ENCODE data around the gene FOXS1. TPM values are rescaled to one million over a fixed set of nuclear protein-coding genes. Genes with fewer than 3 reads are reported as not detected.

Gene FOXS1
- total RNA-seq, 1 experiment from 2014 or later, result 0.22 TPM

DNA sequence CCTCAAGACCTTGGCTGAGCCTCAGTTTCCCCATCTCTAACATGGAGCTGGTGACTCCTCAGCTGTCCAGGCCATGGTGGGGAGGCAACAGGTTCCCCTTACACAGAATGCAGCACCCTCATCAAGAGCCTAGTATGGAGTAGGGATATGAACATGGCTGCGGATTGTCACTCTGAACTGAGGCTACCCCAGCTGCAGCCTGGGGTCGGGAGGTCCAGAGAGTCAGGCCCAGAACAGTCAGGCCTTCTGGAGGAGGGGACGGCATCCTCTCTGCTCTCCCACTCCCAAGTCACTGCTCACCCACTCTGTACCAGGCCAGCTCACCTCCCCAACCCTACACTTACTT lies 1.4 kb upstream of the FOXS1 start:
- Mint-ChIP-seq H3K9me3 (no peaks in the 10 kb centered on the region), H3K36me3 (ENCODE audit: insufficient read depth in 1 of 3, low read depth in 3 of 3) (no peaks in the 10 kb centered on the region), H3K4me3 (no peak overlapping the region), H3K4me1 (peaks cover 25 to 27% of the 10 kb centered on the region in 2 experiments), H3K27ac (no peak overlapping the region), H3K27me3 (ENCODE audit: low read depth) (peaks cover 43% of the 10 kb centered on the region)
- no peaks in the 10 kb centered on the region for H3K79me1 ChIP-seq (ENCODE audit: insufficient read depth, low read depth, low read length, poor library complexity, severe bottlenecking)
- TF ChIP-seq, protein P1, sequence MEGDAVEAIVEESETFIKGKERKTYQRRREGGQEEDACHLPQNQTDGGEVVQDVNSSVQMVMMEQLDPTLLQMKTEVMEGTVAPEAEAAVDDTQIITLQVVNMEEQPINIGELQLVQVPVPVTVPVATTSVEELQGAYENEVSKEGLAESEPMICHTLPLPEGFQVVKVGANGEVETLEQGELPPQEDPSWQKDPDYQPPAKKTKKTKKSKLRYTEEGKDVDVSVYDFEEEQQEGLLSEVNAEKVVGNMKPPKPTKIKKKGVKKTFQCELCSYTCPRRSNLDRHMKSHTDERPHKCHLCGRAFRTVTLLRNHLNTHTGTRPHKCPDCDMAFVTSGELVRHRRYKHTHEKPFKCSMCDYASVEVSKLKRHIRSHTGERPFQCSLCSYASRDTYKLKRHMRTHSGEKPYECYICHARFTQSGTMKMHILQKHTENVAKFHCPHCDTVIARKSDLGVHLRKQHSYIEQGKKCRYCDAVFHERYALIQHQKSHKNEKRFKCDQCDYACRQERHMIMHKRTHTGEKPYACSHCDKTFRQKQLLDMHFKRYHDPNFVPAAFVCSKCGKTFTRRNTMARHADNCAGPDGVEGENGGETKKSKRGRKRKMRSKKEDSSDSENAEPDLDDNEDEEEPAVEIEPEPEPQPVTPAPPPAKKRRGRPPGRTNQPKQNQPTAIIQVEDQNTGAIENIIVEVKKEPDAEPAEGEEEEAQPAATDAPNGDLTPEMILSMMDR (conservative IDR thresholded peaks at IDR 0.05), result peak; percentile 22; the same call in 2 of the 3 replicates
- no peak overlapping the region for H3K14ac ChIP-seq (ENCODE audit: insufficient read depth, low read length)
- no peak overlapping the region for H3K27ac ChIP-seq (ENCODE audit: insufficient read length, low read depth, low read length)
- no peak overlapping the region for H3K18ac ChIP-seq (ENCODE audit: insufficient read length, low read depth, low read length)
- H2BK12ac ChIP-seq (ENCODE audit: insufficient read length, low read depth, low read length), result no peak overlapping the region
- H4K20me1 ChIP-seq (ENCODE audit: control insufficient read depth, insufficient read depth, insufficient read length), result no peaks in the 10 kb centered on the region
- no peak overlapping the region for H3K4ac ChIP-seq (ENCODE audit: low read depth, low read length)
- DNase-seq, result no peak
- no peaks in the 10 kb centered on the region for H3K23me2 ChIP-seq (ENCODE audit: insufficient read length, low read depth, low read length, poor library complexity, severe bottlenecking)
- no peak overlapping the region for H2BK120ac ChIP-seq (ENCODE audit: low read depth, low read length, poor library complexity, severe bottlenecking)
- no peak overlapping the region for H2AK5ac ChIP-seq (ENCODE audit: insufficient read length, low read length)
- H4K91ac ChIP-seq (ENCODE audit: insufficient read length, low read depth, low read length), result no peak overlapping the region
- no peak overlapping the region for H3K4me2 ChIP-seq (ENCODE audit: insufficient read depth, insufficient read length, low read length)
- no peak overlapping the region for H4K8ac ChIP-seq (replicated peaks; ENCODE audit: insufficient read length, low read depth, low read length)
- H2BK15ac ChIP-seq (ENCODE audit: low read depth, low read length), result no peak overlapping the region
- H3K4me1 ChIP-seq (ENCODE audit: insufficient read depth, low read length), result no peaks in the 10 kb centered on the region
- no peak overlapping the region for H3K56ac ChIP-seq (ENCODE audit: insufficient read length, low read depth, low read length)
- H2BK5ac ChIP-seq (ENCODE audit: insufficient read length, low read length), result no peak overlapping the region
- H3K79me2 ChIP-seq (ENCODE audit: insufficient read depth, low read length), result no peaks in the 10 kb centered on the region
- H2AFZ ChIP-seq (ENCODE audit: low read length), result no peak overlapping the region
- no peak overlapping the region for H3K23ac ChIP-seq (ENCODE audit: insufficient read length, low read depth, low read length)
- no CpG with 5 or more reads among the region's 3 CpGs for WGBS (ENCODE audit: extremely low coverage, insufficient read length, low lambda C conversion rate)
- H3T11ph ChIP-seq (ENCODE audit: low read length), result no peak overlapping the region
- no peak overlapping the region for H2BK20ac ChIP-seq (ENCODE audit: low read depth, low read length, poor library complexity, severe bottlenecking)
- H3K9ac ChIP-seq (ENCODE audit: extremely low read depth, insufficient read length, low read length), result no peak overlapping the region
- H3K9me3 ChIP-seq (ENCODE audit: control insufficient read depth, low read depth, low read length), result no peaks in the 10 kb centered on the region
- no peak overlapping the region for H4K5ac ChIP-seq (ENCODE audit: insufficient read length, low read depth, low read length)
- no peaks in the 10 kb centered on the region for H3K27me3 ChIP-seq (ENCODE audit: insufficient read depth, low read length)
